Inflammatory macrophage treated with lipopolysaccharide for 4 hours (primary cell): Measurements from ENCODE around the gene RPTOR.
A peak's percentile ranks its signal among the peaks of the same experiment; 100 is the strongest.
"Not testable (repeated sequence)": the region's sequence is repeated elsewhere in the genome, so short reads cannot be mapped to it uniquely, and the experiment has no call there.

Experiments
- DNase-seq: peaks from one replicate; pipeline ENCODE4 v3.0.0-alpha.2; 2020

RPTOR gene

GRCh38 chr17:80619535-80620235 lies 75.0 kb downstream of the RPTOR start:
- no peak for DNase-seq

GRCh38 chr17:80621335-80621996 lies 76.8 kb downstream of the RPTOR start:
- DNase-seq: no peak

- DNase-seq: no peak
These were observed 77.3 kb downstream of the RPTOR start for GRCh38 chr17:80621997-80622357.

- DNase-seq: no peak
These were observed 80.2 kb downstream of the RPTOR start for GRCh38 chr17:80624864-80625263.

- no peak for DNase-seq
These were observed 81.0 kb downstream of the RPTOR start for GRCh38 chr17:80625627-80626026.

GRCh38 chr17:80628881-80629280 lies 84.2 kb downstream of the RPTOR start:
- DNase-seq: not testable (repeated sequence)

GRCh38 chr17:80629298-80630028 lies 84.8 kb downstream of the RPTOR start:
- DNase-seq: no peak

GRCh38 chr17:80630560-80631120 lies 86.0 kb downstream of the RPTOR start:
- no peak for DNase-seq

- DNase-seq: peak; percentile 9
These were observed 86.8 kb downstream of the RPTOR start for GRCh38 chr17:80631142-80632045.

GRCh38 chr17:80632046-80632581 lies 87.5 kb downstream of the RPTOR start:
- no peak for DNase-seq

GRCh38 chr17:80633207-80633606 lies 88.6 kb downstream of the RPTOR start:
- DNase-seq: no peak

- no peak for DNase-seq
These were observed 89.4 kb downstream of the RPTOR start for GRCh38 chr17:80633994-80634566.

GRCh38 chr17:80636361-80637018 lies 91.9 kb downstream of the RPTOR start:
- peak; percentile 16 for DNase-seq

GRCh38 chr17:80637048-80637781 lies 92.6 kb downstream of the RPTOR start:
- no peak for DNase-seq

GRCh38 chr17:80639658-80640057 lies 95.0 kb downstream of the RPTOR start:
- DNase-seq: no peak

- DNase-seq: no peak
These were observed 95.9 kb downstream of the RPTOR start for GRCh38 chr17:80640366-80641084.

GRCh38 chr17:80643326-80644099 lies 98.9 kb downstream of the RPTOR start:
- DNase-seq: no peak

- no peak for DNase-seq
These were observed 99.9 kb downstream of the RPTOR start for GRCh38 chr17:80644536-80644935.

- no peak for DNase-seq
These were observed 101.2 kb downstream of the RPTOR start for GRCh38 chr17:80645706-80646325.
